ENCODE measurements around the gene ZNF275. TPM values are rescaled to one million over a fixed set of nuclear protein-coding genes. Genes with fewer than 3 reads are reported as not detected.

Gene ZNF275
- total RNA-seq, 2 donors from 2014 or later: 16.3 to 58.6 TPM

- TF ChIP-seq POLR2A (IDR thresholded peaks at IDR 0.05) (no peak), POLR2AphosphoS5 (IDR thresholded peaks at IDR 0.05) (no peak), CTCF (IDR thresholded peaks at IDR 0.05) (no peak)
- intact Hi-C loops (cut with DNase I): no loop called here
- 59% methylated on average over 3 of the region's 3 CpGs for WGBS
- H3K4me3 ChIP-seq: no peak overlapping the region
- no peaks in the 10 kb centered on the region for H3K9me3 ChIP-seq
- no peaks in the 10 kb centered on the region for H3K36me3 ChIP-seq
- DNase-seq (ENCODE audit: low spot score): no peak
- H3K27me3 ChIP-seq (replicated peaks; ENCODE audit: insufficient read depth): no peaks in the 10 kb centered on the region
- no peaks in the 10 kb centered on the region for H3K4me1 ChIP-seq (replicated peaks)
- H3K27ac ChIP-seq: no peak overlapping the region
Observed at GRCh38 chrX:153301746-153302145, 32.2 kb upstream of the ZNF275 start.

GRCh38 chrX:153302796-153303195 is 31.2 kb upstream of the ZNF275 start:
- Histone ChIP-seq H3K27ac (no peak overlapping the region), H3K4me3 (no peak overlapping the region), H3K27me3 (replicated peaks; ENCODE audit: insufficient read depth) (no peaks in the 10 kb centered on the region), H3K4me1 (replicated peaks) (no peaks in the 10 kb centered on the region), H3K9me3 (no peaks in the 10 kb centered on the region), H3K36me3 (no peaks in the 10 kb centered on the region)
- WGBS: 94% methylated on average over 4 of the region's 4 CpGs
- TF ChIP-seq POLR2A (IDR thresholded peaks at IDR 0.05) (no peak), CTCF (IDR thresholded peaks at IDR 0.05) (no peak), POLR2AphosphoS5 (IDR thresholded peaks at IDR 0.05) (no peak)
- DNase-seq (ENCODE audit: low spot score): no peak
- intact Hi-C loops (cut with DNase I): no loop called here

GRCh38 chrX:153303276-153304262 is 30.4 kb upstream of the ZNF275 start:
- no peaks in the 10 kb centered on the region for H3K9me3 ChIP-seq

GRCh38 chrX:153304988-153305736 is 28.8 kb upstream of the ZNF275 start:
- Histone ChIP-seq H3K4me1 (replicated peaks) (no peaks in the 10 kb centered on the region), H3K4me3 (no peak overlapping the region), H3K27ac (no peak overlapping the region), H3K9me3 (no peaks in the 10 kb centered on the region), H3K36me3 (no peaks in the 10 kb centered on the region), H3K27me3 (replicated peaks; ENCODE audit: insufficient read depth) (no peaks in the 10 kb centered on the region)
- TF ChIP-seq POLR2A (IDR thresholded peaks at IDR 0.05) (no peak), POLR2AphosphoS5 (IDR thresholded peaks at IDR 0.05) (no peak), CTCF (IDR thresholded peaks at IDR 0.05) (no peak)
- WGBS: 79% methylated on average over 9 of the region's 9 CpGs
- DNase-seq (ENCODE audit: low spot score): no peak
- intact Hi-C loops (cut with DNase I): no loop called here

More at GRCh38 chrX:153303276-153304262, 30.4 kb upstream of the ZNF275 start:
- no peak for TF ChIP-seq POLR2AphosphoS5 (IDR thresholded peaks at IDR 0.05)
- Histone ChIP-seq H3K4me1 (replicated peaks) (no peaks in the 10 kb centered on the region), H3K27ac (no peak overlapping the region), H3K27me3 (replicated peaks; ENCODE audit: insufficient read depth) (no peaks in the 10 kb centered on the region), H3K36me3 (no peaks in the 10 kb centered on the region), H3K4me3 (no peak overlapping the region)
- WGBS: 60% methylated on average over 12 of the region's 12 CpGs
- no peak for DNase-seq (ENCODE audit: low spot score)
- intact Hi-C loops (cut with DNase I): no loop called here

GRCh38 chrX:153305972-153306371 is 28.0 kb upstream of the ZNF275 start:
- intact Hi-C loops (cut with DNase I): no loop called here
- H3K9me3 ChIP-seq: no peaks in the 10 kb centered on the region
- WGBS: 100% methylated on average over 3 of the region's 3 CpGs
- TF ChIP-seq POLR2A (IDR thresholded peaks at IDR 0.05) (no peak), POLR2AphosphoS5 (IDR thresholded peaks at IDR 0.05) (no peak), CTCF (IDR thresholded peaks at IDR 0.05) (no peak)
- no peaks in the 10 kb centered on the region for H3K4me1 ChIP-seq (replicated peaks)
- H3K36me3 ChIP-seq: no peaks in the 10 kb centered on the region
- DNase-seq (ENCODE audit: low spot score): no peak
- H3K4me3 ChIP-seq: no peak overlapping the region
- no peak overlapping the region for H3K27ac ChIP-seq
- H3K27me3 ChIP-seq (replicated peaks; ENCODE audit: insufficient read depth): no peaks in the 10 kb centered on the region
